ENCODE results near the gene MTFP1. TPM values are rescaled to one million over a fixed set of nuclear protein-coding genes. Genes with fewer than 3 reads are reported as not detected.

The MTFP1 gene
- total and polyA plus RNA-seq, 4 donors: 6.8 to 20.2 (median 8.8) TPM

DNA sequence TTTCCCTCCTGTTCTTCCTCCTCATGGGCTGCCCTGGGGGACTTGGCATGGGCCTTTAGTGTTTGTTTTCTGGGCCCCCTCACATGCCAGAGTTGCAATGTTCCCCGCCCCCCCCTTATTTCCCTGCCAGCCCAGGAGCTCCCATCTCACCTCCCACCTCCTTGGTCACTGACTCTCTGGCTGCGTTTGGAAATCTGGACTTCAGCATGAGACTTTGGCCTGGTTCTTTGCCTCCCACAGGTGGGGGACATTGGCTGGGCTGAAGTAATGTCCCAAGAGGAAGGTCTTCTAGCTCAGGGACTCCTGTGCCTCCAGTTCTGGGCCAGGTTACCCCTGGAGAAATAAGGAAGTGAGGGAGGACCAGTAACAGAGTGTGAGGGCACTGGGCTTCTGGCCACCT lies 7.0 kb downstream of the MTFP1 start (continued):
- TF ChIP-seq, protein P1, sequence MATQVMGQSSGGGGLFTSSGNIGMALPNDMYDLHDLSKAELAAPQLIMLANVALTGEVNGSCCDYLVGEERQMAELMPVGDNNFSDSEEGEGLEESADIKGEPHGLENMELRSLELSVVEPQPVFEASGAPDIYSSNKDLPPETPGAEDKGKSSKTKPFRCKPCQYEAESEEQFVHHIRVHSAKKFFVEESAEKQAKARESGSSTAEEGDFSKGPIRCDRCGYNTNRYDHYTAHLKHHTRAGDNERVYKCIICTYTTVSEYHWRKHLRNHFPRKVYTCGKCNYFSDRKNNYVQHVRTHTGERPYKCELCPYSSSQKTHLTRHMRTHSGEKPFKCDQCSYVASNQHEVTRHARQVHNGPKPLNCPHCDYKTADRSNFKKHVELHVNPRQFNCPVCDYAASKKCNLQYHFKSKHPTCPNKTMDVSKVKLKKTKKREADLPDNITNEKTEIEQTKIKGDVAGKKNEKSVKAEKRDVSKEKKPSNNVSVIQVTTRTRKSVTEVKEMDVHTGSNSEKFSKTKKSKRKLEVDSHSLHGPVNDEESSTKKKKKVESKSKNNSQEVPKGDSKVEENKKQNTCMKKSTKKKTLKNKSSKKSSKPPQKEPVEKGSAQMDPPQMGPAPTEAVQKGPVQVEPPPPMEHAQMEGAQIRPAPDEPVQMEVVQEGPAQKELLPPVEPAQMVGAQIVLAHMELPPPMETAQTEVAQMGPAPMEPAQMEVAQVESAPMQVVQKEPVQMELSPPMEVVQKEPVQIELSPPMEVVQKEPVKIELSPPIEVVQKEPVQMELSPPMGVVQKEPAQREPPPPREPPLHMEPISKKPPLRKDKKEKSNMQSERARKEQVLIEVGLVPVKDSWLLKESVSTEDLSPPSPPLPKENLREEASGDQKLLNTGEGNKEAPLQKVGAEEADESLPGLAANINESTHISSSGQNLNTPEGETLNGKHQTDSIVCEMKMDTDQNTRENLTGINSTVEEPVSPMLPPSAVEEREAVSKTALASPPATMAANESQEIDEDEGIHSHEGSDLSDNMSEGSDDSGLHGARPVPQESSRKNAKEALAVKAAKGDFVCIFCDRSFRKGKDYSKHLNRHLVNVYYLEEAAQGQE (IDR thresholded peaks at IDR 0.05): no peak

DNA sequence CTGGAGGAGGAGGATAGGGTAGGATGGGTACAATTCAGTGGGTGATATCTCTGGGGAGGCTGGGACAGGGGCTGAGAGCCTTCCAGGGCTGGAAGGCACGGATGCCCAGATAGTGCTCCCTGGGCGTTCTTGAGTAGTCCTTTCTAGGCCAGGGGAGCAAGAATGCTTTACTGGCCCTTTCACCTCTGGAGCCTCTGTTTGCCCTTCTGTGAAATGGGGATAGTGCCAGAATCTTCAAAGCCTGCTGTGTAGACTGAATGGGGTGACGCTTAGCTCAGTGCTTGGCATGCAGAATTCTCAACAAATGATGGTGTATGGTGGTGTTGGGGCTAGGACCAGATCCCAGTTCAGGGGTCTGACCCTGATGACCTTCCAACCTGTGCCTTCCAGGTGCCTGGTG lies 7.7 kb downstream of the MTFP1 start:
- TF ChIP-seq EGR1 (IDR thresholded peaks at IDR 0.05; ENCODE audit: low read depth in 2 of 2): no peak
- no peak for TF ChIP-seq HNF4A (conservative IDR thresholded peaks at IDR 0.05)
- TF ChIP-seq NR2F2 (IDR thresholded peaks at IDR 0.05): no peak
- TF ChIP-seq, protein P2, sequence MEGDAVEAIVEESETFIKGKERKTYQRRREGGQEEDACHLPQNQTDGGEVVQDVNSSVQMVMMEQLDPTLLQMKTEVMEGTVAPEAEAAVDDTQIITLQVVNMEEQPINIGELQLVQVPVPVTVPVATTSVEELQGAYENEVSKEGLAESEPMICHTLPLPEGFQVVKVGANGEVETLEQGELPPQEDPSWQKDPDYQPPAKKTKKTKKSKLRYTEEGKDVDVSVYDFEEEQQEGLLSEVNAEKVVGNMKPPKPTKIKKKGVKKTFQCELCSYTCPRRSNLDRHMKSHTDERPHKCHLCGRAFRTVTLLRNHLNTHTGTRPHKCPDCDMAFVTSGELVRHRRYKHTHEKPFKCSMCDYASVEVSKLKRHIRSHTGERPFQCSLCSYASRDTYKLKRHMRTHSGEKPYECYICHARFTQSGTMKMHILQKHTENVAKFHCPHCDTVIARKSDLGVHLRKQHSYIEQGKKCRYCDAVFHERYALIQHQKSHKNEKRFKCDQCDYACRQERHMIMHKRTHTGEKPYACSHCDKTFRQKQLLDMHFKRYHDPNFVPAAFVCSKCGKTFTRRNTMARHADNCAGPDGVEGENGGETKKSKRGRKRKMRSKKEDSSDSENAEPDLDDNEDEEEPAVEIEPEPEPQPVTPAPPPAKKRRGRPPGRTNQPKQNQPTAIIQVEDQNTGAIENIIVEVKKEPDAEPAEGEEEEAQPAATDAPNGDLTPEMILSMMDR (IDR thresholded peaks at IDR 0.05; ENCODE audit: low read depth, low read length, missing input control): no peak
- no peak for TF ChIP-seq RAD21 (IDR thresholded peaks at IDR 0.05)
- TF ChIP-seq FOXA2 (IDR thresholded peaks at IDR 0.05): no peak
- TF ChIP-seq, protein P3, sequence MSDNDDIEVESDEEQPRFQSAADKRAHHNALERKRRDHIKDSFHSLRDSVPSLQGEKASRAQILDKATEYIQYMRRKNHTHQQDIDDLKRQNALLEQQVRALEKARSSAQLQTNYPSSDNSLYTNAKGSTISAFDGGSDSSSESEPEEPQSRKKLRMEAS (IDR thresholded peaks at IDR 0.05): no peak
- TF ChIP-seq HNF4G (IDR thresholded peaks at IDR 0.05): no peak
- TF ChIP-seq, protein P1 (IDR thresholded peaks at IDR 0.05): no peak
- no peak for TF ChIP-seq RXRA (IDR thresholded peaks at IDR 0.05)
- TF ChIP-seq SP1 (IDR thresholded peaks at IDR 0.05): no peak
- TF ChIP-seq JUND (IDR thresholded peaks at IDR 0.05): no peak
- TF ChIP-seq, protein P4, sequence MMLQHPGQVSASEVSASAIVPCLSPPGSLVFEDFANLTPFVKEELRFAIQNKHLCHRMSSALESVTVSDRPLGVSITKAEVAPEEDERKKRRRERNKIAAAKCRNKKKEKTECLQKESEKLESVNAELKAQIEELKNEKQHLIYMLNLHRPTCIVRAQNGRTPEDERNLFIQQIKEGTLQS (IDR thresholded peaks at IDR 0.05): no peak
- H3K9ac ChIP-seq (ENCODE audit: low read depth in 1 of 2, low read length in 2 of 2): no peak overlapping the region
- H3K9me3 ChIP-seq (ENCODE audit: control insufficient read depth in 4 of 4, low read length in 3 of 4): no peaks in the 10 kb centered on the region
- no peak overlapping the region for H3K27ac ChIP-seq (ENCODE audit: low read depth in 1 of 2, low read length in 2 of 2)
- H3K36me3 ChIP-seq (ENCODE audit: control insufficient read depth in 4 of 4, insufficient read depth in 3 of 4, low read depth in 1 of 4, low read length in 3 of 4): peaks cover 0 to 2% (median 0%) of the 10 kb centered on the region in 4 donors
- H3K4me1 ChIP-seq (ENCODE audit: control insufficient read depth in 4 of 4, insufficient read depth in 4 of 4, low read length in 3 of 4): peaks cover 4 to 28% (median 18%) of the 10 kb centered on the region in 4 donors
- H3K27me3 ChIP-seq (ENCODE audit: control insufficient read depth in 4 of 4, insufficient read depth in 4 of 4, low read length in 3 of 4): no peaks in the 10 kb centered on the region
- H3K4me3 ChIP-seq (ENCODE audit: low read depth in 1 of 3, low read length in 3 of 3): no peak overlapping the region
- 93% methylated on average over 3 of the region's 3 CpGs for WGBS
- DNase-seq (ENCODE audit: low spot score): no peak

All from liver (tissue), 9 donors.